SU-DHL-6 (cell line): Measurements from ENCODE around the gene CTNNAL1.

Source experiments
- CTCF ChIP-seq: fragments of 200-600 bp; sonication (generic); IDR thresholded peaks from one replicate; pipeline ENCODE4 v1.5.1; 2017; ENCODE audit warnings: antibody characterized with exemption, mild to moderate bottlenecking, low read length, moderate library complexity; ENCODE audit not compliant: insufficient read depth, poor library complexity, severe bottlenecking
- EZH2phosphoT487 ChIP-seq: fragments of 200-600 bp; sonication (generic), shearing (Covaris generic); conservative IDR thresholded peaks from 2 replicates; pipeline ENCODE4 v1.6.1; 2018; ENCODE audit warnings: mild to moderate bottlenecking, antibody characterized with exemption, low read length, moderate library complexity, mixed read lengths

GRCh38 chr9:108897324-108898096 lies 115.8 kb downstream of the CTNNAL1 start:
- TF ChIP-seq CTCF: no peak
- no peak for TF ChIP-seq EZH2phosphoT487
